Activated CD8-positive, alpha-beta memory T cell treated with anti-CD3 and anti-CD28 coated beads for 24 hours (primary cell): Measurements from ENCODE around the gene PTPRM.

Source experiments
- DNase-seq: peaks from one replicate; pipeline ENCODE4 v3.0.0-alpha.2; 2020

PTPRM gene

DNA sequence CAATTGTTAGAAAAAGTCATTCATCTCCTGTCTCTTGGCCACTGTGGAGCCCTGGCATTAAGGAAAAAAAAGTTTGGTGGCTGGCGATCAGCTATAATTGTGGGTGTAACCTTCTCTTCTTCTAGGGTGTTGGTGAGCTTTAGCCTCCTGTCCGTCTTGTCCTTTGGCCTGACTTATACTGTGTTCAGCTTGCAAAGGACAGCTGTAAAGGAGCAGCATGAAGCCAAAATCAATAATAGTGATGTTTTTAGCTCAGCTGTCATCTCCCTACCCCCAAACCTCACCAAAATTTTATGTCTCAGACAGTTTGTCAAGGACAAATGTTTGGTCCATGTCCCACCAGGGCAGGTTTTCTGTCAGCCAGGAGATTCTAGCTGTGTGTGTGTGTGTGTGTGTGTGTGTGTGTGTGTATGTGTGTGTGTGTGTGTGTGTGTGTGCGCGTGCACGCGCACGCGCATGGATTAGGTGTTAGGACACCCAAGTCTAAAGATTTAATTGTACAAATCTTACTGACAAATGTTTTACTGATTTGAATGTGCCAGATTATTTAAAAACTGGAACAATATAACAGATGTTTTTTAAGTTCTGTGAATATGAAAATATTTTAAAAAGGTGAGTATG lies 109.2 kb downstream of the PTPRM start:
- no peak for DNase-seq

- no peak for DNase-seq
These were observed 109.9 kb downstream of the PTPRM start for GRCh38 chr18:7677001-7677400.

- DNase-seq, result no peak
These were observed 110.3 kb downstream of the PTPRM start for GRCh38 chr18:7677424-7677823.

GRCh38 chr18:7678389-7678788 lies 111.3 kb downstream of the PTPRM start:
- no peak for DNase-seq

DNA sequence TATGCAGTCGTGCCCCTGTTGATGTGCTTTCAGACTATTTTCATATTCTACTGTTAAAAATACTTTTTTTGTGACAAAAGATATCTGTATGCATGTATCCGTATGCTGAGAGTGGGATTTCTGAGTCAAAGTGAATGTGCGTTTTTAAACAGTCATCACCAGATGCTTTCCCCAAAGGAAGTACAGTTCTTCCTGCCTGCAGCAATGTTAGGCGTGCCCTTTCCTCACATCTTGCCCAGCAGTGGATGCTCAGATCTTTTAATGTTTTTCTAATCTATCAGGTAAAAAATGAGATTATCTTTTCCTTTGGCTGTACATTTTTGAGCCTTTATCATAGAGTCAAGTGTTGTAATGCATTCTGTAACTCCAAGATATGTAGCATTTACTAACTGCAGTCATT lies 111.7 kb downstream of the PTPRM start:
- no peak for DNase-seq

DNA sequence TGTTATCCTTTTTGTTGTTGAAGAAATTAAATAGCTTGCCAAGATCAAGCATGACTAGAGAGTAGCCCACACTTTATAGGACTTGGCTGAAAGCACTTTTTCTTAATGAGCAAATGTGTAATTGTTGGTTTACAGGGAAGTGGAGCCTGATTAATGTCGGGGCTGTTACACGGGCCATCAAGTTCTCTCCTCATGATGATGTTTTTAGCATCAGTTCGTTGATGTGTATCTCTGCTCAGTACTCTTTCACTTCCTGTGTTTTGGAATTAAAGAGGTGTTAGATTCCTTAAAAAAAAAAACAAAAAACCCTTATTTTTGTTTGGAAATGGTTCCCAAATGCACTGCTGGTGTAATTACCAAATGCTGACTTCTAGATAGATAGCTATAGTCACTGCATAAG lies 114.2 kb downstream of the PTPRM start:
- DNase-seq, result no peak

DNA sequence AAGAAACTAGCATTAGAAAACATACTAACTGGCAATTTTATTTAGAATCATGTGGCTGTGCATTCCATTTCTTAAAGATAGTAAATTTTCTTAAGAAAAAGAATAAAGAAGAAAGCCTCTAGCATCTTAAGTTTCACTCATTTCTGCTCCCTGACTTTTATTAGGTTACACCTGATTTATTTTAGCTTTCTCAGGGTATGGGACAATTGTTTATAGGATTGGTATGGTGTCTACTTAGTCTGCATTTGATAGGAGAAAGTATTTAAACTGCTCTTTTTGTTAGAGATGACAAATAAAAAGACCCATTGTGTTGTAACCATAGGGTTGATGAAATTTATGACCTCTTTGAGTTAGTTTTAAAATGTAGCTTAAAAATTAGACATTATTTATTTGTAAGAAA lies 115.2 kb downstream of the PTPRM start:
- DNase-seq, result no peak

DNA sequence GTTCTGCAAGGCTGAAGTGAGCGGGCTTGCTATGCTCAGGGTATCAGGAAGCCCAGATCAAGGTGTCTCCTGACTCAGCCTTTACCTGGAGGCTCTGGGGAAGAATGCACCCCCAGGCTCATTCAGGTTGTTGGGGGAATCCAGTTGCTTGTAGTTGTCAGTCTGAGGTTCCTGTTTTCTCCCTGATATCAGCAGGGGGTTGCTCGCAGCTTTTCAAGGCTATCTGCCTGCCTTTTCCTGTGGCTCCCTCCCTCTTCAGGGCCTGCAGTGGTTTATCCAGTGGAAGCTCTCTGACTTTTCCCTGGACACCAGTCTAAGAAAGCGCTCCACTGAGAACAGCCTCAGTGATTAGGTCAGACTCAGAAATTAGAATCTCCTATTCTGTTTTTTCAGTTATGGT lies 116.6 kb downstream of the PTPRM start:
- DNase-seq, result no peak

GRCh38 chr18:7684357-7684756 lies 117.2 kb downstream of the PTPRM start:
- DNase-seq, result no peak

GRCh38 chr18:7684966-7685365 lies 117.8 kb downstream of the PTPRM start:
- no peak for DNase-seq

GRCh38 chr18:7686278-7686677 lies 119.2 kb downstream of the PTPRM start:
- no peak for DNase-seq

GRCh38 chr18:7688580-7688979 lies 121.5 kb downstream of the PTPRM start:
- no peak for DNase-seq

GRCh38 chr18:7691206-7691605 lies 124.1 kb downstream of the PTPRM start:
- no peak for DNase-seq

GRCh38 chr18:7696780-7697179 lies 129.7 kb downstream of the PTPRM start:
- no peak for DNase-seq

DNA sequence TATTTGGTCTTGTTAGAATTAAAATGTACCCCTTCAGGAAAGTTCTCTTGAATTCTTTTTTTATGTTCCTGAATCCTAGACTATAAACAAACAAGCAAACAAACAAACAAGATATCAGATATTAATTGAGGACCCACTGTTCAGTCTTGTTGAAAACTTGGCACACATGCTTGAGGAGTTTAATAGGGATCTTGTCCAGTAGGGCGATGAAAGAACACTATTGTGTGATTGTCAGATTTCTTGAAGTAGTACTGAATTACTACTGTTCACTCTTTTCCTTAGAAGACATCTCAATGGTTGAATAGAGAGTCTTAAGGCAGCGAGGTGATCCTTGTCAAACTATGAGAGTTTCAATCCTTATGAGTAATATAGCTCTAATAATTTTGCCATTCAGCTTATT lies 130.2 kb downstream of the PTPRM start:
- no peak for DNase-seq

DNA sequence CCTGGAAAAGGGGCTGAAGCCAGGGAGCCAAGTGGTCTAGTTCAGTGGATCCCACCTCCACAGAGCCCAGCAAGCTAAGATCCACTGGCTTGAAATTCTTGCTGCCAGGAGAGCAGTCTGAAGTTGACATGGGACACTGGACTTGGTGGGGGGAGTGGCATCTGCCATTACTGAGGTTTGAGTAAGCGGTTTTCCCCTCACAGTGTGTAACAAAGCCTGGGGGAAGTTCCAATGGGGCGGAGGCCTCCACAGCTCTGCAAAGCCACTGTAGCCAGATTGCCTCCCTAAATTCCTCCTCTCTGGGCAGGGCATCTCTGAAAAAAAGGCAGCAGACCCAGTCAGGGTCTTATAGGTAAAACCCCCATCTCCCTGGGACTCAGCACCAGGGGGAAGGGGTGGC lies 144.4 kb downstream of the PTPRM start:
- DNase-seq, result no peak

- DNase-seq, result no peak
These were observed 153.3 kb downstream of the PTPRM start for GRCh38 chr18:7720395-7720794.

- DNase-seq, result no peak
These were observed 154.4 kb downstream of the PTPRM start for GRCh38 chr18:7721532-7721931.

DNA sequence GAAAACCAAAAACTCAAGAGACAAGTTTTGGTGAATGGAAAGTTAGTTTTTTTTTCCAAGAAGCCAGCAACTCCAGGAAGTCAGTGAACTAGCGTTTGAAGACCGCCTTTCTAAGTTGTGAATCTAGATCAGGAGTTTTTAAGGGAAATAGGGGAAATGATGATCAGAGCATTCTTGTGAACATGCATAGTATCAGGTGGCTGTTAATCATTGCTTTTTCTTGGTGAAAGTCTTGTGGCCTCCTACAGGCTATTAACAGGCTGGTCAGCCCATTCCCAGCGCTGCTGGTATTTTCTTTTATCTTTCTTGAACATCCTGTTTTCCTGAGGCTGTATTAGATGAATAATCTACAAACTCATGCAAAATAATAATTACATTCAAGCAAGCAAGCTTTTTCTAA lies 155.8 kb downstream of the PTPRM start:
- no peak for DNase-seq

DNA sequence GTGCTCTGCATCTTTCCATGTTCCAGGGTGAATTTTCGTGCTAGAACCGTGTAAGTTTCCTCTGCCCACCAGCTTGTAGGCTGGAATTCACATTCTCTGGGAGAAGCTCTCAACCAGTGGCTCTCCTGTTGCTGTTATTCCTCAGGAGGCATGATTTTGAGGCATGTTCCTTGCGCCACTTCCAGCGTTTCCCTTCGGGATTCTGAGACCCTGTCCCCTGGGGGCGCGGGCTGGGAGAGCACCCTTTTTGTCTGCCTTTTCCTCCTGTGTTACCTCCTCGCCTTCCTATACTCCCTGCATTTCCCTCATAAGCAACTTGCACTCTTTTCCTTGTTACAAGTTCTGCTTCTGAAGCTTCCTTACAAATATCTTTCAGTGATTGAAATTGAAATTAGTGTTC lies 156.4 kb downstream of the PTPRM start:
- no peak for DNase-seq

DNA sequence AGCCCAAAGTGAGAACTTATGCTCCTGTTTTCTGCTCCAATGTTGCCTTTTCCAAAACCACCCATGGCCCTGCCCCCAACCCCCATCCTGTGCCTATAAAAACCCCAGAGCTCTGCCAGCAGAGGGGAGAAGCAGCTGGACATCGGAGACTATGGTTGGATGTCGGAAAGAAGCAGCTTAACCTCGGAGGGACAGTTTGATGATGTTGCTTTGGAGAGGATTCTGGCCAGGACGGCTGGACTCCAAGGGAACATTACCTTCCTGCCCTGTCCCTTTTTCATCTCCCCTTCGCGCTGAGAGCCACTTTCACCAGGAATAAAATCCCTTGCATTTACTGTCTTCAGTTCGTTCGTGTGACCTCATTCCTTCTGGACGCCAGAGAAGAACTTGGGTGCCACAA lies 158.4 kb downstream of the PTPRM start:
- no peak for DNase-seq

DNA sequence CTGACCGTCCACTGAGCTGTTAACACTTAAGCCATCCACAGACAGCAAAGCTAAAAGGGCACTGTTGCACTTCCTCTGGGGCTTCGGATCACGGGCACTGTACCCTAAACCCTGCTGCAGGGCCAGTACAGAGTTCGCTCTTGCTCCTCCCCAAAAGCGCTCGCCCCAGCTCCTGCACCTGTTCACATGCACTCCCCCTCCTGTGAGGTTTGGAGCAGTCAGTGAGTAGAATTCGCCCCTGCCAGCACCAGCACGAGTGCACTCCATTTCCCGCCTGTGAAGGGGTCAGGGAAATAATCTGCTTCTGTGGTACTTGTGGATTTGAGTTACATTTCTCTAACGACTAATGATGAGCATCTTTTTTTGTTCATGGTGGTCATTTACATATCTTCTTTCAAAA lies 158.8 kb downstream of the PTPRM start:
- DNase-seq, result no peak

DNA sequence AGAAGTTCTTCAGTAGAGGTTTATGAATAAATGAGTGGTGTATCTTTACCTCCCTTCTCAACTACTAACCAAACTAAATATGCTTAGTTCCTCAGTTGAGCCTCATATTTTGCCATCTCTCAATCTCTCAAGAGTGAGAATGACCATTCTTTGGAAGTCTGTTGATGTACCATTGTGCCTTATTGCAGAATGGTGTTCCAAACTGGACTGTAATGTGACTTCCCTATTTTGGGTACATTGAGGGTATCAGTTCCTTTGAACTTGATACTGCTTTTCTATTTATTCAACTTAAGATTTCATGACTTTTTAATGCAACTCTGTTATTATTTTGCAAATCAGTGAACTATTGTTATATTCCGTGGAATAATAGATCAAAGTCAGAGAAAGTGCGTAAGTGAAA lies 159.4 kb downstream of the PTPRM start:
- no peak for DNase-seq

- no peak for DNase-seq
These were observed 160.4 kb downstream of the PTPRM start for GRCh38 chr18:7727361-7728076.

- DNase-seq, result no peak
These were observed 161.2 kb downstream of the PTPRM start for GRCh38 chr18:7728297-7728696.
